ENCODE measurements around the gene DNAH17. TPM values are rescaled to one million over a fixed set of nuclear protein-coding genes. Genes with fewer than 3 reads are reported as not detected.

The DNAH17 gene
- total and polyA plus RNA-seq, 2 of the 13 experiments (the other 11 are each of a cell fraction or from before 2014, with no cell fraction given) = 0.86 to 1.6 TPM

- TF ChIP-seq IRF2 (CRISPR knock-in tag; IDR thresholded peaks at IDR 0.05) (peak; percentile 94), ZNF577 (CRISPR knock-in tag; IDR thresholded peaks at IDR 0.05; ENCODE audit: borderline replicate concordance, low read depth) (no peak), ZNF816 (CRISPR knock-in tag; IDR thresholded peaks at IDR 0.05; ENCODE audit: borderline replicate concordance) (peak; percentile 65; the same call in 1 of the 2 replicates), TRAFD1 (CRISPR knock-in tag; IDR thresholded peaks at IDR 0.05; ENCODE audit: borderline replicate concordance) (no peak), ZBTB38 (CRISPR knock-in tag; IDR thresholded peaks at IDR 0.05) (peak; percentile 99), SP2 (CRISPR knock-in tag; IDR thresholded peaks at IDR 0.05) (peak; percentile 75), GFI1 (CRISPR knock-in tag; IDR thresholded peaks at IDR 0.05; ENCODE audit: borderline replicate concordance) (peak; percentile 79; the same call in 1 of the 2 replicates), ZNF589 (CRISPR knock-in tag; conservative IDR thresholded peaks at IDR 0.05) (peak; percentile 88), GMEB2 (CRISPR knock-in tag; IDR thresholded peaks at IDR 0.05; ENCODE audit: low read depth) (peak; percentile 46; the same call in 1 of the 2 replicates), ZFP41 (CRISPR knock-in tag; IDR thresholded peaks at IDR 0.05; ENCODE audit: borderline replicate concordance) (no peak; the same call in 1 of the 2 replicates), MEIS2 (CRISPR knock-in tag; IDR thresholded peaks at IDR 0.05) (peak; percentile 61; the same call in 1 of the 2 replicates), ZNF615 (CRISPR knock-in tag; IDR thresholded peaks at IDR 0.05; ENCODE audit: borderline replicate concordance) (0 out of 2 replicates have a peak, but pooled peaks have one; percentile 61), PAF1 (CRISPR knock-in tag; IDR thresholded peaks at IDR 0.05) (no peak), ARID4A (CRISPR knock-in tag; IDR thresholded peaks at IDR 0.05; ENCODE audit: borderline replicate concordance) (peak; percentile 100), ZNF776 (CRISPR knock-in tag; IDR thresholded peaks at IDR 0.05) (peak; percentile 83), CBX5 (CRISPR knock-in tag; IDR thresholded peaks at IDR 0.05; ENCODE audit: borderline replicate concordance) (peak; percentile 91; the same call in 1 of the 2 replicates), NAIF1 (CRISPR knock-in tag; IDR thresholded peaks at IDR 0.05; ENCODE audit: borderline replicate concordance) (0 out of 2 replicates have a peak, but pooled peaks have one; percentile 67), CAMTA2 (CRISPR knock-in tag; IDR thresholded peaks at IDR 0.05; ENCODE audit: borderline replicate concordance) (peak; percentile 88), SALL2 (CRISPR knock-in tag; IDR thresholded peaks at IDR 0.05) (peak; percentile 89), TBP (CRISPR knock-in tag; IDR thresholded peaks at IDR 0.05) (0 out of 2 replicates have a peak, but pooled peaks have one; percentile 48), ZNF33A (CRISPR knock-in tag; IDR thresholded peaks at IDR 0.05; ENCODE audit: borderline replicate concordance) (peak; percentile 32; the same call in 1 of the 2 replicates)
Observed at GRCh38 chr17:78378225-78379130, 198.7 kb downstream of the DNAH17 start, which contains the start of gene PGS1 (continued).

Measured in HepG2 (cell line).